ENCODE results near the gene APP.

GRCh38 chr21:25942135-25942534 is 228.4 kb downstream of the APP start:
- TF ChIP-seq POLR2AphosphoS5 (IDR thresholded peaks at IDR 0.05; ENCODE audit: low read depth, low read length): no peak
- TF ChIP-seq POLR2A (IDR thresholded peaks at IDR 0.05; ENCODE audit: low read depth, low read length): no peak
- no peak for TF ChIP-seq POU2F2 (IDR thresholded peaks at IDR 0.05; ENCODE audit: low read depth, low read length)
- no peak for TF ChIP-seq TAF1 (IDR thresholded peaks at IDR 0.05; ENCODE audit: low read depth, low read length)
- no peak for TF ChIP-seq PAX5 (IDR thresholded peaks at IDR 0.05; ENCODE audit: insufficient read depth, low read length, severe bottlenecking)

Data from GM12891 (cell line).